GM12878 (cell line): Measurements from ENCODE around the gene SLC15A4. TPM values are rescaled to one million over a fixed set of nuclear protein-coding genes. Genes with fewer than 3 reads are reported as not detected.

Experiments
- CBFB ChIP-seq: IDR thresholded peaks from 2 replicates; pipeline ENCODE4 v1.6.1; 2016; ENCODE audit warnings: antibody characterized with exemption, low read depth
- CBX5 ChIP-seq: sonication (generic); IDR thresholded peaks from 2 replicates; pipeline ENCODE4 v1.6.1; 2016; ENCODE audit warnings: low read depth, moderate library complexity, mild to moderate bottlenecking, inconsistent platforms
- E2F8 ChIP-seq: fragments of 450-650 bp; IDR thresholded peaks from 2 replicates; pipeline ENCODE4 v1.6.1; 2018; ENCODE audit warnings: mild to moderate bottlenecking, low read depth, moderate library complexity; ENCODE audit not compliant: partially characterized antibody
- ESRRA ChIP-seq: IDR thresholded peaks from 2 replicates; pipeline ENCODE4 v1.6.1; 2012; ENCODE audit warnings: mild to moderate bottlenecking, low read length, improper control_type of control experiment
- IKZF1 ChIP-seq: fragments of 450-650 bp; conservative IDR thresholded peaks from 2 replicates; pipeline ENCODE4 v1.6.1; 2017; ENCODE audit warnings: antibody characterized with exemption, mild to moderate bottlenecking
- SPI1 ChIP-seq: IDR thresholded peaks from 2 replicates; pipeline ENCODE4 v1.6.1; 2011; ENCODE audit warnings: low read depth, mild to moderate bottlenecking, low read length, moderate library complexity, borderline replicate concordance; ENCODE audit not compliant: insufficient read depth
- ZNF687 ChIP-seq: fragments of 450-650 bp; IDR thresholded peaks from 2 replicates; pipeline ENCODE4 v1.6.1; 2017; ENCODE audit warnings: mild to moderate bottlenecking, moderate library complexity
- polyA plus RNA-seq, 11 experiments: library from polyadenylated mRNA; depleted of rRNA in 4 of 11; unstranded in 6 of 11; stranded (reverse) in 5 of 11; fragments of >200 nt; fragmentation: Nextera tagmentation in 4 of 11; fragmentation: Illumina TruSeq in 1 of 11; extraction: Ambion mirVana in 4 of 11; extraction: Trizol in 1 of 11; gene quantifications; 1 replicate in 1 of 11; 2 replicates in 10 of 11; pipeline versions ENCODE4 v1.2.1 to v1.2.3, GENCODE V29; 2011 to 2016; ENCODE audit warnings: inconsistent platforms in 2 of 11, missing spikeins in 2 of 11, low read depth in 1 of 11
- total RNA-seq, 4 experiments: library from RNA; depleted of rRNA in 3 of 4; stranded (reverse); fragments of >200 nt in 3 of 4; fragmentation: Illumina TruSeq in 1 of 4; extraction: Trizol in 1 of 4; gene quantifications; 2 replicates each; pipeline versions ENCODE4 v1.2.1 to v1.2.3, GENCODE V29; 2013 to 2021

The SLC15A4 gene
- total and polyA plus RNA-seq, 10 of the 15 experiments (the other 5 are each of a cell fraction or from before 2014, with no cell fraction given): 12.7 to 257 (median 36.6) TPM

GRCh38 chr12:128798571-128799341 lies 25.0 kb downstream of the SLC15A4 start (continued):
- no peak for TF ChIP-seq E2F8
- TF ChIP-seq CBX5: no peak
- TF ChIP-seq CBFB: no peak
- TF ChIP-seq ESRRA: no peak
- no peak; the same call in 1 of the 2 replicates for TF ChIP-seq IKZF1
- no peak for TF ChIP-seq SPI1
- peak; percentile 69 for TF ChIP-seq ZNF687
